Peyer's patch (tissue), 4 donors: Measurements from ENCODE around the gene SMTN.
"Not testable (repeated sequence)": the region's sequence is repeated elsewhere in the genome, so short reads cannot be mapped to it uniquely, and the experiment has no call there.

Experiments
- CTCF ChIP-seq, 6 experiments: fragments of 450-650 bp in 4 of 6; fragments of 200-600 bp in 2 of 6; sonication (generic) in 1 of 6; IDR thresholded peaks; one replicate each; pipeline ENCODE4 v1.5.1; 2017 to 2019; ENCODE audit warnings: antibody characterized with exemption in 6 of 6, mild to moderate bottlenecking in 3 of 6, moderate library complexity in 1 of 6
- POLR2A ChIP-seq, 2 donors: fragments of 450-650 bp; IDR thresholded peaks; one replicate each; pipeline ENCODE4 v1.5.1; 2017; ENCODE audit warnings: antibody characterized with exemption in 2 of 2, mild to moderate bottlenecking in 2 of 2, moderate library complexity in 2 of 2

GRCh38 chr22:31069691-31070314 lies 11.3 kb upstream of the SMTN start:
- not testable (repeated sequence) for TF ChIP-seq CTCF, POLR2A (IDR thresholded peaks at IDR 0.05)
